Fibroblast of peridontal ligament (primary cell): ENCODE data around the gene NRTN.
A peak's percentile ranks its signal among the peaks of the same experiment; 100 is the strongest.
"Not testable (repeated sequence)": the region's sequence is repeated elsewhere in the genome, so short reads cannot be mapped to it uniquely, and the experiment has no call there.

ENCODE experiments used
- DNase-seq: peaks from one replicate; pipeline ENCODE4 v3.0.0-alpha.2; 2010; ENCODE audit errors: extremely low read depth

Gene NRTN, protein sequence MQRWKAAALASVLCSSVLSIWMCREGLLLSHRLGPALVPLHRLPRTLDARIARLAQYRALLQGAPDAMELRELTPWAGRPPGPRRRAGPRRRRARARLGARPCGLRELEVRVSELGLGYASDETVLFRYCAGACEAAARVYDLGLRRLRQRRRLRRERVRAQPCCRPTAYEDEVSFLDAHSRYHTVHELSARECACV

DNA sequence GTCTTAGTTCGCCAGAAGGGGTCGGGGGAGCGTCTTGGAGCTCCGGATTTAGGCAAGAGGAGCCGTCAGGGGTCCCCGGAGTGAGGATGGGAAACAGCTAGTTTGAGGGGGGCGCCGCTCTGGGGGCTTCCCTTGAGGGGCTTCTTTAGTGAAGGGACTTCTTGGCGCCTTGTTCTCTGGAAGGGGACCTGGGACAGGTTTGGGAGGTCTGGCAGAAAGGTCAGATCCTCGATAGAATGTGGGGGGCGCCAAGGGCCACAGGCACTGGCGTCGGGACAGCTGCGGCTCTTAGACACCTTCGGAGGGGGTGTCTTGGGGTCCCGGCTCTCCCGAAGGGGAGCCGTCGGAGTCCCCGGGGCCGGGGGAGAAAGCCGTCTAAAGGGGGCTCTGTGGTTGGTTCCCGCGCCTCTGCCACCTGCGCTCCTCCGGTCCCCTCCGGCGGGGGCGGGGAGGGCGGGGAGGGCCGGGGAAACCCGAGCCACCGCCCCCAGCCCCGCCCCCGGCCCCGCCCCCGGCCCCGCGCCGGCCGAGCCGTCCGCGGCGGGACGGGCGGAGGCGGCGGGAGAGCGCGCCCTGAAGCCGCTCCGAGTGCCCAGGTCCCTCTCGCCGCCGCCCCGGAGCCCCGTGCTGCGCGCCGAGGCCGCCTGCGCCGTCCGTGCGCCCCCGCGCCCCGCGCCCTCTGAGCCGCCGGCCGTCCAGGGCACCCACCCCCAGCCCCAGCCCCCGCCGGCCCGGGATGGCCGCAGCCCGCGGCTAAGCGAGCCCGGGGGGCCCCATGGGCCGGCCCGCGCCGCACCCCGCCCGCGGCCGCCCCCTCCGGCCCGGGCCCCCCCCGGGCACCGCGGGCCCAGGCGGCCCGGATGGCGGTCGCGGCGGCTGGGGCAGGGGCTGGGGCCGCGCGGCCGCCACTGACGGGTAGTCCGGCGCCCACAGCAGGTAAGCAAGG is at the start of gene NRTN:
TSS of gene NRTN (plus strand) at position 552 of the 946 bp plus-strand sequence. CDS start 19,099 bp downstream, outside the sequence.
- no peak for DNase-seq

DNA sequence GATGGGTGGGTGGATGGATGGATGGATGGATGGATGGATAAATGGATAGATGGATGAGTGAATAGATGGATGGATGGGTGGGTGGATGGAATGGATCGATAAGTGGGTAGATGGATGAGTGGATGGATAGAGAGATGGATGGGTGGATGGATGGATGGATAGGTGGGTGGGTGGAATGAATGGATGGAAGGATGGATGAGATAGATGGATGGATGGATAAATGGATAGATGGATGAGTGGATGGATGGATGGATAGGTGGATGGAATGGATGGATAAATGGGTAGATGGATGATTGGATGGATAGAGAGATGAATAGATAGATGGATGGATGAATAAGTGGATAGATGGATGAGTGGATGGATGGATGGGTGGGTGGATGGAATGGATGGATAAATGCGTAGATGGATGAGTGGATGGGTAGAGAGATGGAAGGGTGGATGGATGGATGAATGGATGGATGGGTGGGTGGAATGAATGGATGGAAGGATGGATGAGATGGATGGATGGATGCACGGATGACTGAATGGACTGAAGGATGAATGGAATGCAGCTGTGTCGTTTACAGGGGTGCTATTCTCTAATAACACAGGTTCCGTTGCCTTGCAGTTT is 42.2 kb upstream of the NRTN start:
- no peak for DNase-seq

DNA sequence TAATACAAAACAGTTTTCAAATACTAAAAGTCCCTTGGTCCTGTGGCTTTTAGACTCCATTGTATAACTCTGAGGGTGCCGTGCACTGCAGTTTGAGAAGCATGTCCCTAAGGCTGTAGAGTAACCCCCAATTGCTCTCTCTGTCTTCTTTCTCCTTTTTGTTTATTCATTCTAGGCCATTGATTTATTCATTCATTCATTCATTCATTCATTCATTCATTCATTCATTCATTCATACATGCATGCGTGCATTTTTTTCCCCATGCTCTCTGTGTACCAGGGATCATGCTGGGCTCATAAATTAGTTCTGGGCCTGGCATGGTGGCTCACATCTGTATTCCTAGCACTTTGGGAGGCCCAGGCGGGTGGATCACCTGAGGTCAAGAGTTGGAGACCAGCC is 39.6 kb upstream of the NRTN start:
- no peak for DNase-seq

DNA sequence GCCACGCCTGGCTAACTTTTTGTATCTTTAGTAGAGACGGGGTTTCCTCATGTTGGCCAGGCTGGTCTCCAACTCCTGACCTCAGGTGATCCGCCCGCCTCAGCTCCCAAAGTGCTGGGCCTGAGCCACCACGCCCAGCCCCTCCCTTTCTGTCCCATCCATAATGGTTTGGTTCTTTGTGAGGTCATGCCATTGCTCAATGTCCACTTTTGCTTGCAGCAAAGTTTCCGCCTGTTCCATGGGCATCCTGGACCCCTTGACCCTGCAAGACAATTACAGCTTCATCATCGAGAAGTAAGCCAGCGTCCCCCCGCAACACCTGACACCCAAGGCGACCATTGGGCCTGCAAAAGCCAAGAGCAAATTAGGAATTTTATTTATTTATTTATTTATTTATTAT is 36.9 kb upstream of the NRTN start:
- DNase-seq = no peak

- no peak for DNase-seq
Observed at GRCh38 chr19:5772416-5772815, 32.5 kb upstream of the NRTN start.

GRCh38 chr19:5773276-5773675 is 31.6 kb upstream of the NRTN start:
- no peak for DNase-seq

DNA sequence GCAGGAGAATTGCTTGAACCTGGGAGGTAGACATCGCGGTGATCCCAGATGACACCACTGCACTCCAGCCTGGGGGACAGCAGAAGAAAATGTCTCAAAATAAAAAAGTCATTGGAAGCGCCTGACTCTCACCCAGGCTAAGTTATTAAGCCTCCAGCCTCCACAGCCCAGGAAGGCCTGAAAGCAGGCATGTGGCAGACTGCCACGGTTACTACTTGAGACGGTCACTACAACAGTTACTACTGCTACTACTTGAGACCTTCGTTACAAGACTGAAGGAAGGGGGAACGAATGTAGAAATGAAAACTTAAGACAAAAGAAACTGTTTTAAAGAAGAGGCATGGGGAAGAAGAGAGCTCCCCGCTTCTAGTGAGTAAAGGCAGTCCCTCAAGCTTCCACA is 29.9 kb upstream of the NRTN start:
- peak; percentile 2 for DNase-seq

GRCh38 chr19:5775668-5776309 is 29.1 kb upstream of the NRTN start:
- peak; percentile 77 for DNase-seq

DNA sequence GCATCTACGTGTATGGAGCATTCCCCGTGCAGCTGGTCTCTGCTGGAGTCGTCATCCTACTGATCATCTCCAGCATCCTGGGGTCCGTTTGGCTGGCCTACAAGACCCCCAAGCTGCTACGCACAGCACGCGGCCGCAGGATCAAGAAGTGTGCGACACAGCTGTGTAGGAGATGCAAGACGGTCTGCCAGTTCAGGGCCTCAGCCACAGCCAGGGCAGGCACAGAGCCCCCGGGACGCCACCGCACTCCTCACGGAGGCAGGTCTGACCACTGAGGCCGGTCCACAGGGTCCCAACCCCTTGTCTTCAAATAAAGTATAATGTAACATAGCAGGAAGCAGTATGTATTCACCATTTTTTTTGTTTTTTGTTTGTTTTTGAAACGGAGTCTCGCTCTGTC is 26.5 kb upstream of the NRTN start:
- no peak for DNase-seq

DNA sequence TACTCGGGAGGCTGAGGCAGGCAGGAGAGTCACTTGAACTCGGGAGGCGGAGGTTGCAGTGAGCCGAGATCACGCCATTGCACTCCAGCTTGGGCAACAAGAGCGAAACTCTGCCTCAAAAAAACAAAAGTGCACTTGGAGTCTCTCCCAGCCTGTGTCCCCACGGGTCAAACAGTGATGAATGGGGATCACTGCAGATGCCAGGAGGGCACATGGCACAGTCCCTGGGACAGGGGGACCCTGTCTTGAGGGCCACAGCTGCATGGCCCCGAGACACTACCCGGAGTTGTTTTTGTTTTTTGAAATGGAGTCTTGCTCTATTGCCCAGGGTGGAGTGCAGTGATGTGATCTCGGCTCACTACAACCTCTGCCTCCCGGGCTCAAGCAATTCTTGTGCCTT is 24.0 kb upstream of the NRTN start:
- not testable (repeated sequence) for DNase-seq

DNA sequence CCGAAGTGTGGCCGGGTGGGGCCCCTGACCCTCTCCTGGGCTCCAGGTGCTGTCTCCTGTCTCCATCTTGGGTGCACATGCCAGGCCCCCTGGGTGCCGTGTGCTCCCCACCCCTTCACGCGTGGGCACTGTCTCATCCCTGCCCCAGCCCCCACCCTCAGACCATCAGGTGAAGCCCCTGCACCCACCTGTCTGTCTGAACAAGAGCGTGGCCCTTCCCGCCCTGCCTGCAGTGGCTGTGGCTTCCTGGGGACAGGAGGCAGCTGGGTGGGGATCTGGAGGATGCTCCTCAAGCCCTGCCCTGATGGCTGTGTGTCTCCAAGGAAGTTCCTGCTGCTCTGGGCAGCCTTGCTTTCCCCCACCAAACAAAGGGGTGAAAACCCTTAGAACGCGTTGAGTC is 22.5 kb upstream of the NRTN start:
- DNase-seq = no peak

- DNase-seq = no peak
Observed at GRCh38 chr19:5782945-5783919, 21.6 kb upstream of the NRTN start.

DNA sequence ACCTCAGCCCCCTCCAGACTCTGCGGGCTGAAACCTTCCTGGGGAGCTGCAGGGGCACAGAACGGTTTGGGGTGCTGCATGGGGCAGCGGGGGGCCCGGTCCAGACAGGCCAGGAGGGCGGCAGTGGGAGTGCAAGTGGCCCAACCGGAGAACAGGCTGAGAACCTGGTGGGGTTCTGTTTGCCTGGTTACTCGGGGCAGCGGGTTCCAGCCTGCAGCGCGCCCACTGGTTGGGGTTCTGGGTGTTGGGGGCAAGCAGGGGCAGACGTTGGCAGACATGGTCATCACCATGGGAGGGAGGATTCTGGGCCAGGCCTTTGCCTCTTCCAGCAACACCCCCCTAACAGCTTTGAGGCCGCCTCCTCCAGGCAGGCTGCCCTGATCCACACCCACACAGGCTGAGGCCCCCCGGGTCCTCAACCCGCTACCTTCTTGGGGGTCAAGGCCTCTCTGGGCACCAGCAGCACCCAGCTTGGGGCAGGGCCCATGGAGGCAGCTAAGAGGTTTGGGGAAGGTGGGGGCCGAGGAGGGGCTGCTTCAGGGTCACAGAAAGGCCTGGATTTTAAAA is 20.2 kb upstream of the NRTN start, which contains the start of gene PRR22:
TSS of gene PRR22 (minus strand) at position 166 of the 567 bp plus-strand sequence. CDS start at position 80, 86 bp downstream.
- no peak for DNase-seq

DNA sequence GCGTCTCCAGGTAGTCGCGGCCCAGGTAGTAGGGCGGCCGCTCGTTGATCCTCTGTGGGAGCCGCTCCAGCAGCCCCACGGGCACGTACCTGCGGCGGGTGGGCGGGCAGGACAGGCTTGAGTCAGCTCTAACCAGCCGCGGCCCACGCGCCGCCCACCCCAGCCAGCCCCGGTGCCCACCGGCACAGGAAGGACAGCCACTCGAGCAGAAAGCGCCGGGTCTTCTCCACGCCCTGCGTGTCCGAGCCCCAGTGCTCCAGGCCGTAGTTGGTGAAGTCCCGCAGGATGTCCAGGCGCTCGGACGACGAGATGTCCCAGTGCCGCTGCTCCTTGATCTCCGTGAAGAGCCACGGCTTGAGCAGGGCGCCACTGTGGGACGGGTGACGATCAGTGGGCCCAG is 19.4 kb upstream of the NRTN start:
- no peak for DNase-seq

- no peak for DNase-seq
Observed at GRCh38 chr19:5786593-5787408, 18.1 kb upstream of the NRTN start.

- DNase-seq = no peak
Observed at GRCh38 chr19:5787409-5788182, 17.3 kb upstream of the NRTN start.

GRCh38 chr19:5788422-5788821 is 16.4 kb upstream of the NRTN start:
- no peak for DNase-seq

GRCh38 chr19:5789351-5789761 is 15.5 kb upstream of the NRTN start:
- no peak for DNase-seq
